ENCODE measurements around the gene NSD1. TPM values are rescaled to one million over a fixed set of nuclear protein-coding genes. Genes with fewer than 3 reads are reported as not detected.

The NSD1 gene
- total RNA-seq, 3 donors from 2014 or later = 59.3 to 103 (median 69.7) TPM

GRCh38 chr5:177309351-177310191, 176.0 kb downstream of the NSD1 start:
- H3K4me3 ChIP-seq = no peak overlapping the region
- H3K9me3 ChIP-seq = no peaks in the 10 kb centered on the region
- DNase-seq (peak; percentile 80 to 83 (median 81)), ATAC-seq (peak; percentile 53)
- H3K4me1 ChIP-seq (ENCODE audit: low read depth) = peaks cover 40% of the 10 kb centered on the region
- intact Hi-C loops (cut with DNase I, micrococcal nuclease) = loop anchor here in 1 of 2 donors (10.0 kb wide), 1 partner anchor 55 kb away; no protein-coding TSS in a partner anchor
- peaks cover 3% of the 10 kb centered on the region for H3K36me3 ChIP-seq (ENCODE audit: low read depth)
- TF ChIP-seq, protein P1, sequence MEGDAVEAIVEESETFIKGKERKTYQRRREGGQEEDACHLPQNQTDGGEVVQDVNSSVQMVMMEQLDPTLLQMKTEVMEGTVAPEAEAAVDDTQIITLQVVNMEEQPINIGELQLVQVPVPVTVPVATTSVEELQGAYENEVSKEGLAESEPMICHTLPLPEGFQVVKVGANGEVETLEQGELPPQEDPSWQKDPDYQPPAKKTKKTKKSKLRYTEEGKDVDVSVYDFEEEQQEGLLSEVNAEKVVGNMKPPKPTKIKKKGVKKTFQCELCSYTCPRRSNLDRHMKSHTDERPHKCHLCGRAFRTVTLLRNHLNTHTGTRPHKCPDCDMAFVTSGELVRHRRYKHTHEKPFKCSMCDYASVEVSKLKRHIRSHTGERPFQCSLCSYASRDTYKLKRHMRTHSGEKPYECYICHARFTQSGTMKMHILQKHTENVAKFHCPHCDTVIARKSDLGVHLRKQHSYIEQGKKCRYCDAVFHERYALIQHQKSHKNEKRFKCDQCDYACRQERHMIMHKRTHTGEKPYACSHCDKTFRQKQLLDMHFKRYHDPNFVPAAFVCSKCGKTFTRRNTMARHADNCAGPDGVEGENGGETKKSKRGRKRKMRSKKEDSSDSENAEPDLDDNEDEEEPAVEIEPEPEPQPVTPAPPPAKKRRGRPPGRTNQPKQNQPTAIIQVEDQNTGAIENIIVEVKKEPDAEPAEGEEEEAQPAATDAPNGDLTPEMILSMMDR (IDR thresholded peaks at IDR 0.05) = peak; percentile 87

- TF ChIP-seq, protein P1 (IDR thresholded peaks at IDR 0.05) = no peak
- peaks cover 3% of the 10 kb centered on the region for H3K36me3 ChIP-seq (ENCODE audit: low read depth)
- no peak overlapping the region for H3K4me3 ChIP-seq
- peaks cover 32% of the 10 kb centered on the region for H3K4me1 ChIP-seq (ENCODE audit: low read depth)
- no peaks in the 10 kb centered on the region for H3K9me3 ChIP-seq
- intact Hi-C loops (cut with DNase I, micrococcal nuclease) = loop anchor here in 1 of 2 donors (10.0 kb wide), 1 partner anchor 54 kb away; no protein-coding TSS in a partner anchor
- DNase-seq (peak in 2 of 3 donors; percentile 46 to 67), ATAC-seq (no peak)
Measured at GRCh38 chr5:177310332-177310731, 176.8 kb downstream of the NSD1 start.

DNA sequence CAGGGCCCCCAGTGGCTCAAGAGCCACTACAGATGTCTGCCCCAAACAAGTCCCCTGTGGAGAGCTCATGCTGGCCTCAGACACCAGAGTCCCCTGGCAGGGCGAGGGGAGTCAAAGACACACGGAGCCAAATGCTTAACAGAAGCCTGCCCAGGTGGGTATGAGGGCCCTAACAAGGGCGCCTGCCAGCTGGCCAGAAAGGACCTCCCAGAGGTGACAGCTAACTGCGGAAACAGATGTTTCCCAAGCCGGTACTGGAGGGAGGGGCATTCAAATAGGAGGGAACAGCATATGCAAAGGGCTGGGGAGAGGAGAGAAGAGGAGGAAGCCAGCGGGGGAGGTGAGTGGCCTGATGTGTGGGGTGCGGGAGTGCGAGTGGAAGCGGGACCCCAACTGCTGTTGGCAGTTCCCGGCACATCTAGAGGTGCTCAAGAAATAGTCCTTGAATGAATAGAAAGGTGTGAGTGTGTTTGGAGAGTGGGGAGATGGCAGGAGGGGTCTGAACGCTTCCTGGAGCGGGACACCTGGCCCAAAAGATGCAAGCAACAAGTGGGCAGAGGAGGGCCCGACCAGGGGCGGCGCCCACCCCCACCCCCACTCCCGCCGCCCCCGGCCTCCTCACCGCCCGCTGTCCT, 177.3 kb downstream of the NSD1 start:
- Histone ChIP-seq H3K9me3 (no peaks in the 10 kb centered on the region), H3K4me1 (ENCODE audit: low read depth) (peaks cover 28% of the 10 kb centered on the region), H3K4me3 (no peak overlapping the region), H3K36me3 (ENCODE audit: low read depth) (peaks cover 3% of the 10 kb centered on the region)
- TF ChIP-seq, protein P1 (IDR thresholded peaks at IDR 0.05) = no peak
- ATAC-seq (peak; percentile 23), DNase-seq (peak; percentile 48 to 71 (median 50))
- intact Hi-C loops (cut with DNase I, micrococcal nuclease) = loop anchor here in 1 of 2 donors (10.0 kb wide), 1 partner anchor 54 kb away; no protein-coding TSS in a partner anchor

DNA sequence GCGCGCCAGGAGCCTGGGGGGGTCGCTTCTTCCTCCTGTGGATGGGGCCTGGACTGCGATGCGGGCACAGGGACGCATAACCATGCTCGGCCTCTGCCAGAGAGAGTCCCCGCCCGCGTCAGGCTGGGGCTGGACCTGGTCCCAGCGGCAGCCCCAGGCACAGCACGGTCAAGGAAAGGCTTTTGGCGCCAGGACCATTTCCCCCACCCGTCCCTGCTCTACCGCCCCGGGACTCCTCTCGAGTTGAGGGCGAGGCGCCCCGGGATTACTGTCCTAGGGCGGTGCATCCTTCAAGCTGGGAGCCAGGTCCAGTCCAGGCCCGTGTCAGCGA, 177.8 kb downstream of the NSD1 start:
- TF ChIP-seq, protein P1 (IDR thresholded peaks at IDR 0.05) = no peak
- peak; percentile 4 for ATAC-seq
- no peak for DNase-seq
- H3K36me3 ChIP-seq (ENCODE audit: low read depth) = peaks cover 3% of the 10 kb centered on the region
- H3K4me3 ChIP-seq = peak overlapping the region; percentile 19
- intact Hi-C loops (cut with DNase I, micrococcal nuclease) = loop anchor here in 1 of 2 donors (10.0 kb wide), 1 partner anchor 53 kb away; no protein-coding TSS in a partner anchor
- peaks cover 28% of the 10 kb centered on the region for H3K4me1 ChIP-seq (ENCODE audit: low read depth)
- no peaks in the 10 kb centered on the region for H3K9me3 ChIP-seq

GRCh38 chr5:177311723-177312648, 178.4 kb downstream of the NSD1 start, which contains the start of gene MXD3:
Gene MXD3 (minus strand): TSS chr5:177311898. CDS start chr5:177311830, 68 bp downstream.
- H3K4me1 ChIP-seq (ENCODE audit: low read depth) = peaks cover 28% of the 10 kb centered on the region
- H3K36me3 ChIP-seq (ENCODE audit: low read depth) = peaks cover 3% of the 10 kb centered on the region
- peak; percentile 91 for ATAC-seq
- intact Hi-C loops (cut with DNase I, micrococcal nuclease) = loop anchor here in 1 of 2 donors (10.0 kb wide), 1 partner anchor 53 kb away; no protein-coding TSS in a partner anchor
- H3K4me3 ChIP-seq = peak within 1 kb of the TSS; percentile 19
- peak; percentile 96 to 99 (median 98) for DNase-seq
- H3K9me3 ChIP-seq = no peaks in the 10 kb centered on the region
- TF ChIP-seq, protein P1 (IDR thresholded peaks at IDR 0.05) = no peak
